HG03565 (cell line): ENCODE results near the gene KIF16B.
"Not testable (repeated sequence)": the region's sequence is repeated elsewhere in the genome, so short reads cannot be mapped to it uniquely, and the experiment has no call there.

Experiments used
- ATAC-seq: cut with Tn5 transposase; IDR thresholded peaks from one replicate; pipeline ENCODE4 v1.9.1; 2021; ENCODE audit warnings: mild to moderate bottlenecking, moderate library complexity; ENCODE audit not compliant: unreplicated experiment

Gene KIF16B

DNA sequence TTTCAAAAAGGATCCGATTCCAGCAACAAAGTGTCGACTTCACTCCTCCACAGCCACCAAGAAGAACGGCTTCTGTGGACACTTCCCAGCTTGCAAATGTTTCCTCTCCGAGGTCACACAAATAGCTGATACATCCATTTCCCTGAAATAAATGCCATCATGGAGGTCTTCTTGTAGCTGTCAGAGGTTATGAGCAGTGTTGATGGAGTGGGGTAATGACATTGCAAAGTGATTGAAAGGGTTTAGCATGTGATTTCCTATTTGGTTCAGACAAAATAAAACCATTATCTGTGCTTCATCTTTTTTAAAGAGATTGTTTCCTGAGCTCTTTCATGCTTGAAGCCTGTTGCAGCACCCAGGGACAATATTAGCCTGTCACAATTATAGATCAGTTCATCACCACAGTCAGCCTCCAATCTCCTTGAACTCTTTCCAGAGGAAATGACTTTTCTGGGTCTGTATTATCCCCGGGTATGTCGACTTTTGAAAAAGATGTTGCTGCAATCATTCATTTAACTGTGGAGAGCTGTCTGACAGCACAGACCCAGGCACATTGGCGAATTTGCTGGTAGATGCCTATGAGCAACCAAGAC lies 16.9 kb upstream of the KIF16B start:
- ATAC-seq = no peak

DNA sequence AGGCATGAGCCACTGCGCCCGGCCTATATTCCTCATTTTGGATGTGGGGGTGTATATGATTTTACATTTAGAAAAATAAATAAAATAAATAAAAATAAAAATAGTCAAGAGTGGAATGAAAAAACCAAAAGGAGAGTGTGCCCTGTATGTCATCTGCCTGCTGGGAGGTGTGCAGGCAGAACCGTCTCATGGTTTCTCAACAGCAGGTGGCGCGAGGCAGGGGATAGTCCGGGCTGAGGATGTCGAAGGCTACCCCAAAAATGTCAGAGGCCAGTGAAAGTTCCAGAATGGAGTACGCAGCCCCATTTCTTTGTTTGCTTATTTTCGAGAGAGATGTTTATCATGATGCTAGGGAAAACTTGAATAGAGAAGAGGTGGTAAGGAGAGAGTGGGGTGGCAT lies 16.4 kb upstream of the KIF16B start:
- ATAC-seq = no peak

DNA sequence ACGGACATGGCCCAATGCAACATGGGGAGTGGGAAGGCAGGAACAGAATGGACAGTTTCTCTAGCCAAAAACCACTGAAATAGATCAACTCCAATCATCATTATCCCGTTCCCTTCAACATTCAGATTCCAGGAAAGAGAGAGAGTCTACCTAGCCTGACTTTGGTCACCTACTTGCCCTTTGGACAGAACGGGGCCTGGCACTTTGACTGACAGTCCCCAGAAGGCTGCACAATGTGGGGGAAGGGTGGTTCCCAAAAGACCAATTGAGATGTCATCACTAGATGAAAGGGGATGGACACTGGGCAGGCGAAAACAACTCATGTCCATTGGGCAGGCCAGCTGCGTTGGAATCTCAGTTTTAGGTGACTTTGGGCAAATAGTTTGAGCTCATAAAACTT lies 15.0 kb upstream of the KIF16B start:
- no peak for ATAC-seq

DNA sequence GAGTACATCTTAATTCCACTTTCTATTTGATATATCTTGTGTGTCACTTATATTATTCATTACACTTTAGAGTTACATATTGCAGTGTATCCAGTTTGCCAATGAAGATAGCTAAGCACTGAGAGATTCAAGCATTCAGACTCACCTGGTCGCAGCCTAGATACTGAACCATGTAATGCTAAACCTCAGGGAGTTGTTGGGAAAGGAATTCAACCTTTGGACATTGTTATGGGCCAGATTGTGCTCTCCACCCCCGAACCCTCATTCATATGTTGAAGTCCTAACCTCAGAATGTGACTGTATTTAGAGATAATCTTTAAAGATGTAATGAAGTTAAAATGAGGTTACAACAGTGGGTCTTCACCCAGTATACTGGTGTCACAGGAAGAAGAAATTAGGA lies 13.8 kb upstream of the KIF16B start:
- no peak for ATAC-seq

DNA sequence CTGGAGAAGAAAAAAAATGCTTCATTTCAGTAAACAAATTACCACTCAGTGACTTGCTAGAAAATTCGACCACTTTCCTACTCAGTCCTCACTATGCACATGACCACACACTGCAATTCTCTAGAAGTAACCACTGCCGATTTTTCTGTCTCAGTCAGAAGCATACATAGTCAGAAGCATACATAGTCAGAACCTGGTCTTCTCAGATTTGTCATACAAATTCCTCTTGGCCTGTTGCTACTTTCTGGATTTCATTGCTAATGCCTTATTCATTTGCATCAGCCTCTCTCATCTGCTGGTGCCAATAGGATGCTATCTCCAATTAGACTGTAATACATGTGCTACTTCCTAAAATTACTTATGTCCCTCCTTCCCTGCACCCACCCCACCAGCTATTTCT lies 10.2 kb upstream of the KIF16B start:
- ATAC-seq = no peak

DNA sequence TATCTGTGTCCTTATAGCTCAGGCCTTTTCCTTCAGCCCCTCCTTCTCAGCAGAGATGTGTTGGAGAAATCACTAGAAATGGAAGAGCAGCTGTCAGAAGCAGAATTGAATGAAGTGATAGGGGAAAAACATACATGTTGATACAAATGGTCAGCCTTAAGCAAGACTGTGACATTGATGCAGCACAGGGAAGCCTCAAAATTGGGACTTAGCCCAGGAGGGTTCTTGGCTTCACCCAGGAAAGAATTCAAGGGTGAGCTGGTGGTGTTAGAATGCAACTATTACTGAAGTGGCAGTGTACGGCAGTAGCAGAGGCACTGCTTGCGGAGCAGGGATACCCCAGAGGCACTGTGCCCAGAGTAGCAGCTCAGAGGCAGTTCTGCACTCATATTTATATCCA lies 8.0 kb upstream of the KIF16B start:
- ATAC-seq = no peak

DNA sequence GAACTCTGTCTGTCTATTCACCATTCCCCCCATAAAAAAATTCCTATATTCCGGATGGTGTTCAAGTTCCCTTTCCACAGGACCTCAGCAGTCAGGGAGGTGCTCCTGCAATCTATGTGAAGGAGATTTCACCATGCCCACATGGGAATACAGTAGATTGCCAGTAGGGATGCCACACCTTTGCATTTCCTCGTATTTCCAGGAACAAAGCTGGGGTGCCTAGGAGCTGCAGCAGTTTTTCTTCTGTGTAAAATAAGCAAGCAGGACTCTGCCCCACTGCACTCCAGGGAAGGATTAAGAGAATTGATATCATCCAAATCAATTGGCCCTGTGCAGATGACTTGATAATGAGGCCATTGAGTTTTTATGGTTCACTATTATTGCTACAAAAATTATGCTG lies 7.4 kb upstream of the KIF16B start:
- no peak for ATAC-seq

DNA sequence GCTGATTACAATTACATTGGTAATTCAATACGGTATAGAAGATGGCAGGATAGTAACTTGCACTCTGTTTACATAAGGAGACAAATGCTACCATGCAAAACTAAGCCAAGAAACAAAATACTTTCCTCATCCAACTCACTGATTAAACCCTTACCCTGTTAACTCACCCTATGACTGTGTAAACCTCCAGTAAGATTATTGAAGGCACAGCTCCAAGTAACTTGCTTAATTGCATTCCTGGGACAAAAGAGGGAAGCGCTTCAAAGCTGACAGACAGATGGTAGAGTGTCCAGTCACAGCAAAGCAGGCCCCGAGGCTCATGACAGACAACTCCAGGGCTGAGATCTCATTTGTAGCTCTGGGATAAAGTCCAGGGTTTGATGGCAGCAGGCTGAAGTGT lies 6.9 kb upstream of the KIF16B start:
- no peak for ATAC-seq

DNA sequence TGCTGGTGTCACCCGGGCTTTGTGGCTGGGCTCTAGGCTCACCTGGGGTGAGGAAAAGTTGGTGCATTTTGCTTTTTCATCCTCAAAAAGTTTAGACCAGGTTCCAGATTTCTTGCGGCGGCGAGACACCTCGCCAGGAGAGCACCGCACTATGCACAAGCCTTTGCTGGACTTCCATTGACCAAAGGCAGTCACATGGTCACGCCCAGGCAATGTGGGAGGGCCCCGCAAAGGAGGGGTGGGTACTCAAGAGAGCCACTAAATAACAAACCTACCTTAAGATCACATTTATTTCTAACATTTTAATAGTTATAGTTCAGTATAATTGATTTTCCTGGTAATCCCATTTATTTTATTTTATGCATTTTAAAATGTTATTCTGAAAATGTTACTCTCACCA lies 3.0 kb upstream of the KIF16B start:
- ATAC-seq = no peak

DNA sequence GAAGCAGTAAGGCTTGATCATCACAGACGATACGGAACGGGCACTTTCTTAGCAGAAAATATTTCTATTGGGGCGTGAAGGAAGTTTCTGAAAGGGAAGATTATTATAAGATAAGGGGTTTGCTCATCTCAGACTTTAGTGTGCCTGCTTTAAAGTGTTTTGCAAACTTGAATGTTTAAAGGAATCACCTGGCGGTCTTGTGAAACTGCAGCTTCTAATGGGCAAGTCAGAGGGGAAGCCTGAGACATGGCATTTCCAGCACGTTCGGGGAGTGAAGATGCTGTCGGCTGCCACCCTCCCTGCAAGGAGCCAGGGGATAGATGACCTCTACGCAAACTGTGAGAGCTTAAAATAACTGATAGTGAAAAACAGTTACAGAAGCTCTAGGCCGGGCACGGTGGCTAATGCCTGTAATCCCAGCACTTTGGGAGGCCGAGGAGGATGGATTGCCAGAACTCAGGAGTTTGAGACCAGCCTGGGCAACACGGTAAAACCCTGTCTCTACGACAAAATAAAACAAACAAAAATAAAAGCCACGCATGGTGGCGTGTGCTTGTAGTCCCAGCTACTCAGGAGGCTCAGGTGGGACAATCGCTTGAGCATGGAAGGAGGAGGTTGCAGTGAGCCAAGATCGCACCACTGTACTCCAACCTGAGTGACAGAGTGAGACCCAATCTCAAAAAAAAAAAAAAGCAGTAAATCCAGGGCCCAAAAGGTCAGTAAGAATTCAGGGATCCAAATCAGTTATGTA lies 2.3 kb upstream of the KIF16B start:
- ATAC-seq = no peak

DNA sequence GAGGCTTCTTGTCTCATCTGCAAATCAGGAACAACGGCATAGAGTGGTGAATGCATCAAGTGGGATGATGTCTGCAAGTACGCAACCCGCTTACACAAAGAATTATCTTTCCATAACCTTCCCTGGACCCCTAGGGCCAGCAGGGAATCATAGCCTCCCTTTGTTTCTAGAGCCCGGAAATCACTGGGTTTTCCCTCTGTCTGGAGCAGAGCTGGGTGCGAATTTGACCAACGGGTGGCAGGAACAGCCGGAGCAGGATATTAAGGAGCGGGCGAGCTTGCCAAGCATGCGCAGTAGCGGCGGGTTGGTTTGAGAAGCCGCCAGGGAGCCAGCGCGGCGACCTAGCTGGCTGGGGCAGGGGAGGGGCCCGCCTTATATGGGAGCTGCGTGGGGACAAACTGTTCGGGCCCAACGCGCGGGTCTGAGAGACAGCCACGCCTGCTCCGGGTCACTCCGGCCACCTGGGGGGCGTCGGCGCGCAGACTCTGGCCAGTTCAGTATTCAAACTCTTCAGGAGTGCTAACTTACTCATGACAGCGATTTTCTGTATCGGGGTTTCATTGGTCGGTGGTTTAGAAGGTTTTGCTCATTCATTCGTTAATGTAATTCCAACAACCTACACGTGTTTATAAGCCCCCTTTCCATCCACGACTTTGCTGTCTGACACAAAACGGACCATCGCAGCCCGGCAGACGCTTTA lies 1.6 kb upstream of the KIF16B start:
- ATAC-seq = peak; percentile 81

DNA sequence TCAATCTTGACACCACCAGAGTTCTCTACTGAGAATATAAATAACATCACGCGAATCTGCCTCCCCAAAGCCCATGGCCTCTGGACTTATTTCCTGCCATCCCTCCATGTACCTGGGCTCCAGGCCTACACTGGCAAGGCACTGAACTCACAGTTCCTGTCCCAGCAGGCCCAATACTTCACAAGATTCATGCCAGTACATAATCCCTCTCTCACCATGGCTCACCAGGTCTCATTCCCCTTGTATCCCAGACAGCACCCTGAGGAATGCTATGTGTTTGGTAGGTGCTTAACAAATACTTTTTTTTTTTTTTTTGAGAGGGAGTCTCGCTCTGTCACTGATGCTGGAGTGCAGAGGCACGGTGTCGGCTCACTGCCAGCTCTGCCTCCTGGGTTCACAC lies 1.9 kb downstream of the KIF16B start:
- no peak for ATAC-seq

DNA sequence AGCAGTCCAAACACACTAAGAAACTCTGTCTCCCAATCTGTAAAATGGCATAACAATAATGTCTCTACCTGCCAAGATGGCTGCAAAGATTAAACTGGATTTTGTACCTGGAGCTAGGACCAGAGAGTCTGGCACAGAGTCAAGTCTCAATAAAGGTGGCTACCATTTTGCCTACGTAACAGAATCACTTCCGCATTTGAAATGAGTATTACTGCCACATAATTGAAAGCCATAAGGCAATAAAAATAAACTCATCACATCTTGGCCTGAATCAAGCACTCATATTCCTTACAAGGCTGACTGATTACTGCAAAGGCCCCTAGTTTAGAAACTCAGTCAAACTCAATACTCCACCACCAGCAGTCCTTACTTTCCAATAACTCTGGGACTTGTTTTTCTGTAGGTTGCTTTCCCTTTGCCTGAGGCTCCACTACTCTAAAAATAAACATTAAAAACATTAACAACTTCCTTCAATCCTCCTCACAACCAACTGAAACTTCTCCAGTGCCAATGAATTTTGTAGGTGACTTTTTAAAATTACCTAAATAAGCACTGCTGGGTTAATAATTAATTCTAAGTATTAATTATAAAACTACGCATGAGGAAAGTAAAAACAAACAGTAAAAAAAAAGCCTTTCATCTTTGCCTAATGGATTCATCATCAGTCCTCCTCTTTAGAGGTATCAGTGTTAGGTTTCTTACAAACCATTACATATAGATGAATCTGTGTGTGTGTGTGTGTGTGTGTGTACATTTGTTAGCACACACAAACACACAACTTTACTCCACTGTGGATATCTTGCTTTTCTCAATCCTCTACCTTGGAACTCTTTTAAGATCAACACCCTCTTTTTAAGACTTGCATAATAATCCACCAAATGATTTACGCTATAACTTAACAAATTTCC lies 3.7 kb downstream of the KIF16B start:
- no peak for ATAC-seq

DNA sequence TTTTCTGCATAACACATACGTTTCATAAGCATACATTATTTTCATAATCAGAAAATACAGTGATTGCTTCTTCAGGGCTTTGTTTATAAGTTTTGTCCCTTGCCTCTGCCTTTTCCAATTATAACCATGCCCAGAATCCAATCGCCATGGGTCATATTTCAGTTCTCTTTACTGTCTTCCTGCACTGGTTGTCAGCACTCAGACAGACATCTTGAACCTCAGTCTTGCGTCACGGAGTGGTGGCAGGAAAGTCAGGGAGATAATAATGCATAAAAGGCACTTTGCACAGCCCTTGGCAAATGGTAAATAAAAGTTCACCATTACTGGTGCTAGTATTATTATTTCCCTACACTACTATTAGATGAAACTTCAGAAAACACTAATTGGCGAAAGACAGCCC lies 7.2 kb downstream of the KIF16B start:
- ATAC-seq = no peak

DNA sequence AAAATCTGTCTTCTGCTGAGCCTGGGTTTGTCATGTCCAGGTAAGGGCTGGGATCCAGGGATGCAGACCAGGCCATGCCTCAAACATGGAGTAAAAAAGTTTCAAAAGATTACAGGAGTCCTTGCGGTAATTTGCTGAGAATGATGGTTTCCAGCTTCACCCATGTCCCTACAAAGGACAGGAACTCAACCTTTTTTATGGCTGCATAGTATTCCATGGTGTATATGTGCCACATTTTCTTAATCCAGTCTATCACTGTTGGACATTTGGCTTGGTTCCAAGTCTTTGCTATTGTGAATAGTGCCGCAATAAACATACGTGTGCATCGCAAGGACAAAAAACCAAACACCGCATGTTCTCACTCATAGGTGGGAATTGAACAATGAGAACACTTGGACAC lies 9.2 kb downstream of the KIF16B start:
- not testable (repeated sequence) for ATAC-seq

DNA sequence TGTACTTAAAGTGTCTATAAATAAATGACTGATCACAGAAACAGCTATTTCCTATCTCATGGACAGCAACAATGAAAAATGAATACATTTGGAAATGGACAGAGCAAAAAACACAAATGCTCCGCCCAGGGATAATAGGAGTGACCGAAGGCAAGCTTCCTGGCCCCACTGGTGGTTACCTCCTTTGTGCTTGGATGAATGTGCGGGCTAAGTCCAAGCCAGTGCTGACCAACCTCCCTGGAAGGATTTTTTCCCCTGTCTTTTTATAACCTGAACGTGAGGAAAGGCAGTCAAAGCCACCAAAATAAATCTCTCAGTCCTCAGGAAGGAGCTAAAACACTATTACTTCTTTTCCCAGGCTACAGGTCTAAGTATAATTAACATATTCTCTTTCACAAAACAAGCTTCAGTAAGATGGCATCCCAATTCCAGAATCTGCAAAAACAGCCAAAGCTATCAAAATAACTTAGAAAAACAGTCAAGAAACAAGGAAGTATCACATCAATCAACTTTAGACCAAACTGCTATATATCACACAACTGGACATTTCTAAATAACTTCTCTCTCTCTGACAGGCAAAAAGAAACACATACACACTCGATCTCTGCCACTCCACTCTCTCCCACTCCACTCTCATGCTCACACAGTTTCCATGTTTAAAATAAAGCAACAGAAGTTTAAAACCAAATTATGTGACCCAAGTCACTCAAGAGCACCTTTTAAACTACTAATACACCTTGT lies 10.0 kb downstream of the KIF16B start:
- no peak for ATAC-seq

DNA sequence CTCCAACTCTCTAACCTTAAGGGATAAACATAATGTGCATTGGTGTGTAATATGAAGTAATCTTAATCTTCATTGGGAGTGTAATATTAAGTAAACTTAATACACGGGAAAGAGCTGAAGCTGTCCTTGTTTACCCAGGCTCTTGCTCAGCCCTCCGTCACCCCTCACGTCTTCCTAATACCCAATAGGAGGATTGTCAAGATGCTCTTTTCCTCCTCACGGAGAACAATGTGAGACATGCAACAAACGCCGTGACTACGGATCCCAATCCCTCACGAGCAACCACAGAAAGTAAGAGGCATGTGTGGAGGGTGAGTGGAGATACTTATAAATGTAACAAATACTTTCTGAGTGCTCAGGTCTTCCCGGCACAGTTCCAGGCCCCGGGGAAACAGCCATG lies 11.0 kb downstream of the KIF16B start:
- ATAC-seq = no peak

DNA sequence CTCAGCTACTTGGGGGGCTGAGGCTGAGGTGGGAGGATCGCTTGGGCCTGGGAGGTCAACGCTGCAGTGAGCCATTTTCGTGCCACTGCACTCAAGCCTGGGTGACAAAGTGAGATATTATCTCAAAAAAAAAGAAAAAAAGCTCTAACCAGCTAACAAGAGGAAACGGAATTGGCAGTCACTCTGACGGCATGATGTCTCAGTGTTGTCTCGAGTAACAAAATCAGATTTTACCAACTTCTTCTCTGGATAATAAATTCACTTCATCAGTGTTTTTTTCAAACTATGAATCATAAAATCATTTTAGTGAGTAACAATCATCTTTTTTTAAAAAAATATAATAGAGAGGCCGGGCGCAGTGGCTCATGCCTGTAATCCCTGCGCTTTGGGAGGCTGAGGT lies 12.6 kb downstream of the KIF16B start:
- no peak for ATAC-seq

DNA sequence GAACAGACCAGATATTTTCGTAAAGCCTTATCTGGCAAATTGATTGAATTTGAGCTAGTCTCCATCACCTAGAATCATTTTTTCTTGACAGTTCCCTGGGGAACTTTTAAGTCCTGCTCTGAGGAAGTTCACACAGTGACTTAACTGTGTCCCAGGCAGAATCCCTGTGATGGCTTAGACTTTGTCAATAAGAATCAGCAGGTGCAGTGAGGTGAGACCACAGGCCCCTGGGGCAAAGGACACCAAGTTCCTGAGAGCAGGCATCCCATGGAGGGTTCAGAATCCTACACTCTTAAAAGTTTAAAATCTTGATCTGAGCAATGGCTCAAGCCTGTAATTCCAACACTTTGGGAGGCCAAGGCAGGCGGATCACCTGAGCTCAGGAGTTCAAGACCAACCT lies 13.0 kb downstream of the KIF16B start:
- no peak for ATAC-seq

DNA sequence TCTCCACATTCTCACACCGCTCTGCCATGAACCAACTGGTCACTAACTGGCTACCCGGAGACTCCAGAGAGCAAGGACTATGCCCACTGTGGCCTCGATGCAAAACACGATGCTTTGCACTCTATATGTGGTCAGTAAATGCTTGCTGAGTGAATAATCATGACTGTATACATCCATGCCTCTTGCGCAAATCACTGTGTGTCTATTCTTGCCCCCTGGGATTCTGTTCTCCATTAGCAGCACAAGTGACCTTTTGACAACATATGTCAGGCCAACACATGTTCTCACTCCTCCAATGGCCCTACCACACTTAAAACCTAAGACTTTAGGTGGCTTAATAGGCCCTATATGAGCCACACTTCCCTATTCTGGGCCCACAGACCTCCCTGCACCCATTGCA lies 16.9 kb downstream of the KIF16B start:
- ATAC-seq = no peak

DNA sequence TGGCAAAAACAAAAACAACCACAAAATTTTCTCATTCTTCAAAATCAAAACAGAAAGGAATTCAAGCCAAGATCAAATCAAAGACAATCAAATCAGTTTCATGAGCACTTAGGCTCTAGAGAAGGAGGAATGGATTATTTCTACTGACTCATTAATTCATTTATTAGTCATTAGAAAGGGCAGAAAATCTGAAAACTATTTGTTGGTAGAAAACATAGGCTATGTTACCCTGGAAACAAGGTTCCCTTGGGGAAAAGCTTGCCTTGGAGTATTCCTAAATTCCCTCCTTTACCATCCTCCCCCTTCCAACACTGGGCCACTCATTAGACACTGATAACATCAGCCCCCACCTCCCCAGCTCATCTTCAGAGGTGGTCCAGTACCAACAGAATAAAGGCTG lies 17.5 kb downstream of the KIF16B start:
- no peak for ATAC-seq
